Uterus (tissue), 2 donors: ENCODE measurements around the gene FAM234B.

Experiments
- CTCF ChIP-seq, 4 experiments: fragments of 200-600 bp in 2 of 4; fragments of 450-650 bp in 2 of 4; sonication (generic) in 2 of 4; IDR thresholded peaks; one replicate each; pipeline ENCODE4 v1.5.1; 2016 to 2019; ENCODE audit warnings: antibody characterized with exemption in 4 of 4, mild to moderate bottlenecking in 2 of 4, moderate library complexity in 1 of 4
- POLR2A ChIP-seq, 2 donors: fragments of 450-650 bp; IDR thresholded peaks; one replicate each; pipeline ENCODE4 v1.6.1; 2016; ENCODE audit warnings: antibody characterized with exemption in 2 of 2, mild to moderate bottlenecking in 1 of 2, moderate library complexity in 1 of 2

GRCh38 chr12:13127444-13127843 lies 83.3 kb downstream of the FAM234B start:
- no peak for TF ChIP-seq CTCF (IDR thresholded peaks at IDR 0.05)
- no peak for TF ChIP-seq POLR2A (IDR thresholded peaks at IDR 0.05)
